K562 (cell line): ENCODE data around the gene HIVEP3.

ENCODE experiments used
- PREB ChIP-seq: sonication (generic); formaldehyde crosslinking; IDR thresholded peaks from 2 replicates; pipeline ENCODE4 v1.8.1; 2023; ENCODE audit warnings: mild to moderate bottlenecking, missing genetic modification reagents
- TARDBP ChIP-seq: fragments of 450-650 bp; IDR thresholded peaks from 2 replicates; pipeline ENCODE4 v1.6.1; 2016
- ZNF232 ChIP-seq: sonication (generic); formaldehyde crosslinking; IDR thresholded peaks from 2 replicates; pipeline ENCODE4 v1.8.0; 2022; ENCODE audit warnings: mild to moderate bottlenecking, missing genetic modification reagents
- TF ChIP-seq, protein P1 (sequence below): fragments of 450-650 bp; IDR thresholded peaks from 2 replicates; pipeline ENCODE4 v1.6.1; 2016
- TF ChIP-seq, protein P2 (sequence below), 3 experiments: IDR thresholded peaks in 2 of 3; conservative IDR thresholded peaks in 1 of 3; 2 replicates each; pipeline ENCODE4 v1.5.1; 2011 to 2012; ENCODE audit warnings: low read length in 3 of 3, mild to moderate bottlenecking in 3 of 3, control low read depth in 2 of 3, improper control_type of control experiment in 1 of 3, inconsistent platforms in 1 of 3, low read depth in 1 of 3, mixed read lengths in 1 of 3, moderate library complexity in 1 of 3; ENCODE audit not compliant: insufficient read depth in 2 of 3
- TF ChIP-seq, protein P3 (sequence below): fragments of 250-450 bp; sonication (Bioruptor Pico); IDR thresholded peaks from 2 replicates; pipeline ENCODE4 v1.8.0; 2021; ENCODE audit warnings: mild to moderate bottlenecking, moderate library complexity

DNA sequence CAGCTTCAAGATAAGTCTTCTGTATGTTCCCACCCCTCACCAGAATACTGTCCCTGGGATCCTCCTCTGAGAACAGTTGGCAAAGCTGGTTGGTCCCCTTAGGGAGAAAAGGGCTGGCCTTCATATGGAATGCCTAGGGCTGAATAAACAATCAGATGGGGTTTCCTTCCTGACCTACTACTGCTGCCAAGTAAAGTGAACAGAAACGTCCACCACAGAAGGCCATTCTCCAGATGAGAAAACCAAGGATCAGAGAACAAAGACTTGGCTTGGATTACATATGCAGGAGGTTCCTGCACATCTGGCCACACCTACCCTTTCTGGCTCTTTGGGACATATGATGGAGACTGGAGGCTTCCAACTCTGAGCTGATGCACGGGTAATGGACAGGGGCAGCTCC, 194.5 kb downstream of the HIVEP3 start:
- TF ChIP-seq, protein P1, sequence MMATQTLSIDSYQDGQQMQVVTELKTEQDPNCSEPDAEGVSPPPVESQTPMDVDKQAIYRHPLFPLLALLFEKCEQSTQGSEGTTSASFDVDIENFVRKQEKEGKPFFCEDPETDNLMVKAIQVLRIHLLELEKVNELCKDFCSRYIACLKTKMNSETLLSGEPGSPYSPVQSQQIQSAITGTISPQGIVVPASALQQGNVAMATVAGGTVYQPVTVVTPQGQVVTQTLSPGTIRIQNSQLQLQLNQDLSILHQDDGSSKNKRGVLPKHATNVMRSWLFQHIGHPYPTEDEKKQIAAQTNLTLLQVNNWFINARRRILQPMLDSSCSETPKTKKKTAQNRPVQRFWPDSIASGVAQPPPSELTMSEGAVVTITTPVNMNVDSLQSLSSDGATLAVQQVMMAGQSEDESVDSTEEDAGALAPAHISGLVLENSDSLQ = no peak
- TF ChIP-seq TARDBP = no peak
- TF ChIP-seq, protein P2, sequence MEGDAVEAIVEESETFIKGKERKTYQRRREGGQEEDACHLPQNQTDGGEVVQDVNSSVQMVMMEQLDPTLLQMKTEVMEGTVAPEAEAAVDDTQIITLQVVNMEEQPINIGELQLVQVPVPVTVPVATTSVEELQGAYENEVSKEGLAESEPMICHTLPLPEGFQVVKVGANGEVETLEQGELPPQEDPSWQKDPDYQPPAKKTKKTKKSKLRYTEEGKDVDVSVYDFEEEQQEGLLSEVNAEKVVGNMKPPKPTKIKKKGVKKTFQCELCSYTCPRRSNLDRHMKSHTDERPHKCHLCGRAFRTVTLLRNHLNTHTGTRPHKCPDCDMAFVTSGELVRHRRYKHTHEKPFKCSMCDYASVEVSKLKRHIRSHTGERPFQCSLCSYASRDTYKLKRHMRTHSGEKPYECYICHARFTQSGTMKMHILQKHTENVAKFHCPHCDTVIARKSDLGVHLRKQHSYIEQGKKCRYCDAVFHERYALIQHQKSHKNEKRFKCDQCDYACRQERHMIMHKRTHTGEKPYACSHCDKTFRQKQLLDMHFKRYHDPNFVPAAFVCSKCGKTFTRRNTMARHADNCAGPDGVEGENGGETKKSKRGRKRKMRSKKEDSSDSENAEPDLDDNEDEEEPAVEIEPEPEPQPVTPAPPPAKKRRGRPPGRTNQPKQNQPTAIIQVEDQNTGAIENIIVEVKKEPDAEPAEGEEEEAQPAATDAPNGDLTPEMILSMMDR (IDR thresholded peaks at IDR 0.05 in 2 of 3, conservative IDR thresholded peaks at IDR 0.05 in 1 of 3; ENCODE audit: insufficient read depth in 2 of 3, low read depth in 1 of 3, low read length in 3 of 3) = no peak
- TF ChIP-seq, protein P3, sequence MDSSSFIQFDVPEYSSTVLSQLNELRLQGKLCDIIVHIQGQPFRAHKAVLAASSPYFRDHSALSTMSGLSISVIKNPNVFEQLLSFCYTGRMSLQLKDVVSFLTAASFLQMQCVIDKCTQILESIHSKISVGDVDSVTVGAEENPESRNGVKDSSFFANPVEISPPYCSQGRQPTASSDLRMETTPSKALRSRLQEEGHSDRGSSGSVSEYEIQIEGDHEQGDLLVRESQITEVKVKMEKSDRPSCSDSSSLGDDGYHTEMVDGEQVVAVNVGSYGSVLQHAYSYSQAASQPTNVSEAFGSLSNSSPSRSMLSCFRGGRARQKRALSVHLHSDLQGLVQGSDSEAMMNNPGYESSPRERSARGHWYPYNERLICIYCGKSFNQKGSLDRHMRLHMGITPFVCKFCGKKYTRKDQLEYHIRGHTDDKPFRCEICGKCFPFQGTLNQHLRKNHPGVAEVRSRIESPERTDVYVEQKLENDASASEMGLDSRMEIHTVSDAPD (CRISPR knock-in tag) = no peak
- no peak for TF ChIP-seq ZNF232 (CRISPR knock-in tag)
- TF ChIP-seq PREB = no peak
